ENCODE data around the gene PPP2R5C. TPM values are rescaled to one million over a fixed set of nuclear protein-coding genes. Genes with fewer than 3 reads are reported as not detected.
A peak's percentile ranks its signal among the peaks of the same experiment; 100 is the strongest.

Gene PPP2R5C
- total and polyA plus RNA-seq, 2 of the 8 experiments (the other 6 are each of a cell fraction or from before 2014, with no cell fraction given) = 49.6 to 95.9 TPM

GRCh38 chr14:101964297-101965180 is 203.0 kb downstream of the PPP2R5C start, which contains the start of gene DYNC1H1 (continued):
- TF ChIP-seq SAP30 (IDR thresholded peaks at IDR 0.05; ENCODE audit: insufficient read depth, insufficient replicate concordance, low read length) (no peak), SIN3A (conservative IDR thresholded peaks at IDR 0.05 in 1 of 2, IDR thresholded peaks at IDR 0.05 in 1 of 2; ENCODE audit: low read depth in 1 of 2, low read length in 2 of 2) (peak; percentile 29 to 71; a peak in 1 of 4 replicates), NANOG (IDR thresholded peaks at IDR 0.05; ENCODE audit: insufficient read depth, low read depth, low read length, poor library complexity, severe bottlenecking) (no peak), TEAD4 (IDR thresholded peaks at IDR 0.05; ENCODE audit: low read depth, low read length) (no peak), BCL11A (IDR thresholded peaks at IDR 0.05; ENCODE audit: low read depth in 2 of 2, low read length in 2 of 2) (no peak)
